HL-60 (cell line): ENCODE data around the gene PCSK9.

Experiments
- DNase-seq, 2 experiments: peaks; one replicate each; pipeline ENCODE4 v3.0.0-alpha.2; 2010 to 2020; ENCODE audit warnings: low read depth in 1 of 2, low spot score in 1 of 2
- H3K27ac ChIP-seq: fragments of 250-450 bp; sonication (Bioruptor Pico); replicated peaks from 2 replicates; pipeline ENCODE4 v1.5.1; 2020; ENCODE audit warnings: mild to moderate bottlenecking, moderate library complexity
- H3K27me3 ChIP-seq: fragments of 250-450 bp; sonication (Bioruptor Pico); 2 replicates; pipeline ENCODE4 v1.5.1; 2021; ENCODE audit warnings: mild to moderate bottlenecking, moderate library complexity; ENCODE audit not compliant: insufficient read depth, poor library complexity, severe bottlenecking
- H3K4me3 ChIP-seq: replicated peaks from 2 replicates; pipeline ENCODE4 v1.5.1; 2011; ENCODE audit warnings: mild to moderate bottlenecking, control low read depth, low read length; ENCODE audit not compliant: insufficient read depth
- CTCF ChIP-seq: IDR thresholded peaks from one replicate; pipeline ENCODE4 v1.5.1; 2011; ENCODE audit warnings: low read length, control low read depth, inconsistent platforms; ENCODE audit not compliant: insufficient read depth
- GABPA ChIP-seq: IDR thresholded peaks from 2 replicates; pipeline ENCODE4 v1.6.1; 2012; ENCODE audit warnings: low read depth
- POLR2AphosphoS5 ChIP-seq: IDR thresholded peaks from 2 replicates; pipeline ENCODE4 v1.6.1; 2012; ENCODE audit warnings: low read depth
- REST ChIP-seq: IDR thresholded peaks from 2 replicates; pipeline ENCODE4 v1.6.1; 2012; ENCODE audit warnings: low read depth; ENCODE audit not compliant: insufficient replicate concordance
- SPI1 ChIP-seq: IDR thresholded peaks from 2 replicates; pipeline ENCODE4 v1.6.1; 2012; ENCODE audit warnings: low read depth, mild to moderate bottlenecking, borderline replicate concordance

Gene PCSK9

GRCh38 chr1:55064861-55065263 is 25.5 kb downstream of the PCSK9 start:
- no peak for TF ChIP-seq GABPA
- no peak for TF ChIP-seq REST
- no peak for TF ChIP-seq POLR2AphosphoS5
- TF ChIP-seq SPI1 = no peak
- no peak for TF ChIP-seq CTCF
- no peak overlapping the region for H3K4me3 ChIP-seq
- DNase-seq = no peak
- no peak overlapping the region for H3K27ac ChIP-seq
- no peaks in the 10 kb centered on the region for H3K27me3 ChIP-seq

- DNase-seq = no peak
- no peak overlapping the region for H3K4me3 ChIP-seq
- H3K27me3 ChIP-seq = no peaks in the 10 kb centered on the region
- TF ChIP-seq SPI1 (no peak), GABPA (no peak), POLR2AphosphoS5 (no peak), CTCF (no peak), REST (no peak)
- no peak overlapping the region for H3K27ac ChIP-seq
These were observed 26.3 kb downstream of the PCSK9 start for GRCh38 chr1:55065648-55066047.

GRCh38 chr1:55067022-55067778 is 27.9 kb downstream of the PCSK9 start:
- TF ChIP-seq REST (no peak), CTCF (no peak), GABPA (no peak), POLR2AphosphoS5 (no peak), SPI1 (no peak)
- DNase-seq = no peak

More at GRCh38 chr1:55067022-55067778, 27.9 kb downstream of the PCSK9 start:
- H3K27ac ChIP-seq = no peak overlapping the region
- no peaks in the 10 kb centered on the region for H3K27me3 ChIP-seq
- H3K4me3 ChIP-seq = no peak overlapping the region
